Activated naive CD8-positive, alpha-beta T cell (primary cell): ENCODE measurements around the gene MIER1.
"Not testable (repeated sequence)": the region's sequence is repeated elsewhere in the genome, so short reads cannot be mapped to it uniquely, and the experiment has no call there.

Experiments used
- H3K27ac Mint-ChIP-seq: one replicate; pipeline ENCODE4 v1.8.0; 2021; ENCODE audit warnings: mixed read lengths
- H3K27me3 Mint-ChIP-seq: one replicate; pipeline ENCODE4 v1.8.0; 2021; ENCODE audit warnings: mixed read lengths
- H3K36me3 Mint-ChIP-seq: one replicate; pipeline ENCODE4 v1.8.0; 2021; ENCODE audit warnings: mixed read lengths
- H3K4me1 Mint-ChIP-seq: one replicate; pipeline ENCODE4 v1.8.0; 2021; ENCODE audit warnings: low read depth, mixed read lengths
- H3K4me3 Mint-ChIP-seq: one replicate; pipeline ENCODE4 v1.8.0; 2021; ENCODE audit warnings: mild to moderate bottlenecking, mixed read lengths
- H3K9me3 Mint-ChIP-seq: one replicate; pipeline ENCODE4 v1.8.0; 2021; ENCODE audit warnings: low read depth, mixed read lengths

Gene MIER1

GRCh38 chr1:66957938-66958337 is 33.1 kb downstream of the MIER1 start:
- Mint-ChIP-seq H3K27me3 (no peaks in the 10 kb centered on the region), H3K27ac (peak overlapping the region; percentile 80), H3K4me3 (no peak overlapping the region), H3K4me1 (peaks cover 63% of the 10 kb centered on the region), H3K9me3 (no peaks in the 10 kb centered on the region), H3K36me3 (peaks cover 14% of the 10 kb centered on the region)

GRCh38 chr1:66966188-66966873 is 41.5 kb downstream of the MIER1 start:
- not testable (repeated sequence) for H3K9me3 Mint-ChIP-seq, H3K27me3 Mint-ChIP-seq, H3K4me3 Mint-ChIP-seq
- Mint-ChIP-seq H3K36me3 (peaks cover 29% of the 10 kb centered on the region), H3K4me1 (peaks cover 23% of the 10 kb centered on the region), H3K27ac (peak overlapping the region; percentile 69)

DNA sequence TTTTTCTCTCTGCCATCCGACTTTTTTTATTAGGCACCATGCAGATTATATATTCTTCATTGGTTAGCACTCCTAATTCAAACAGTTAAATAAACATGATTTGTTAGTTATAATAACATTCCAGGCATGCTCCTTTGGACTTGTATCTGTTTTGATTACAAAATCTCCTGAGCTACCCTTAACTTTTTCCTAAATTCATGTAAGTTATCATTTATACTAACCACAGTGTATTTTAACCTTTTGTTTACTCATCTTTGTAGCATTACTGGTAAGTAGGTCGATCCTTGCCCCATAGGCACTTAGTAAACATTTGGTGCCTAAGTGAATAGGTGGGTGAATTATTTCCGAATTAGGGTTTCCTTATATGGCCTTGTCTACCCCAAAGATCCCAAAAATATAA is 43.8 kb downstream of the MIER1 start:
- H3K27ac Mint-ChIP-seq, result peak overlapping the region; percentile 61
- H3K36me3 Mint-ChIP-seq, result peaks cover 29% of the 10 kb centered on the region
- H3K27me3 Mint-ChIP-seq, result no peaks in the 10 kb centered on the region
- H3K4me3 Mint-ChIP-seq, result no peak overlapping the region
- peaks cover 20% of the 10 kb centered on the region for H3K4me1 Mint-ChIP-seq
- no peaks in the 10 kb centered on the region for H3K9me3 Mint-ChIP-seq

GRCh38 chr1:66978201-66978600 is 53.4 kb downstream of the MIER1 start:
- peaks cover 25% of the 10 kb centered on the region for H3K4me1 Mint-ChIP-seq
- H3K4me3 Mint-ChIP-seq, result no peak overlapping the region
- H3K9me3 Mint-ChIP-seq, result no peaks in the 10 kb centered on the region
- H3K36me3 Mint-ChIP-seq, result peaks cover 6% of the 10 kb centered on the region
- H3K27me3 Mint-ChIP-seq, result no peaks in the 10 kb centered on the region
- no peak overlapping the region for H3K27ac Mint-ChIP-seq

GRCh38 chr1:66979621-66980020 is 54.8 kb downstream of the MIER1 start:
- not testable (repeated sequence) for H3K4me3 Mint-ChIP-seq, H3K27ac Mint-ChIP-seq, H3K9me3 Mint-ChIP-seq, H3K27me3 Mint-ChIP-seq
- Mint-ChIP-seq H3K36me3 (peaks cover 10% of the 10 kb centered on the region), H3K4me1 (peaks cover 29% of the 10 kb centered on the region)

DNA sequence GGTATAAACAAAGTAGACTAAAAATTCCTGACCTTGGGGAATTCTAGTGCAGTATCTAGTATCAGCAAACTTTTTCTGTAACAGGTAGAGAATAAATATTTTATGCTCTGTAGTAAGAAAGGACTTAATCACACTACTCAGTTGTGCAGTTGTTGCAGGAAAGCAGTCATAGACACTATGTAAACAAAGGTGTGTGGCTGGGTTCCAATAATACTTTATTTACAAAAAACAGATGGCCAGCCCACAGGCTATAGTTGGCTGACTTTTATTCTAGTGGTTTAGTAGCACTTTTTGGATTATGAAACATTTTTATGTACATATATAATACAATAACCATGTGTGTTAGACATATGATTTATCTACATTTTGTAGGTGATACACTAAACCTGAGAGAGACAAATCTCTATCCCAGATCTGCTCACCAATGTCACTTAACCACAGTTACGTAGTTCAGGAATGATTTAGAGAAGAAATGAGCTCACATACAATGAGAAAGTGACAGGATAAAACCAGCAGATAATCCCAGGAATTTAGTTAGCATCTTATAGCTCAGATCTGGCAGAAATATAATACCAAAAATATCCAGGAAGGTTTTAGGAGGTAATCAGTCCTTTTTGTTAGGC is 56.1 kb downstream of the MIER1 start:
- Mint-ChIP-seq H3K36me3 (peaks cover 10% of the 10 kb centered on the region), H3K9me3 (no peaks in the 10 kb centered on the region), H3K4me1 (peaks cover 34% of the 10 kb centered on the region), H3K27me3 (no peaks in the 10 kb centered on the region), H3K27ac (peak overlapping the region; percentile 68), H3K4me3 (peak overlapping the region; percentile 75)

- Mint-ChIP-seq H3K27me3 (no peaks in the 10 kb centered on the region), H3K36me3 (peaks cover 10% of the 10 kb centered on the region), H3K27ac (peak overlapping the region; percentile 68), H3K4me3 (peak overlapping the region; percentile 75), H3K4me1 (peaks cover 34% of the 10 kb centered on the region), H3K9me3 (no peaks in the 10 kb centered on the region)
Measured at GRCh38 chr1:66981679-66982078, 56.9 kb downstream of the MIER1 start.

- H3K4me1 Mint-ChIP-seq, result peaks cover 34% of the 10 kb centered on the region
- peaks cover 10% of the 10 kb centered on the region for H3K36me3 Mint-ChIP-seq
- no peak overlapping the region for H3K4me3 Mint-ChIP-seq
- no peaks in the 10 kb centered on the region for H3K9me3 Mint-ChIP-seq
- no peaks in the 10 kb centered on the region for H3K27me3 Mint-ChIP-seq
- peak overlapping the region; percentile 16 for H3K27ac Mint-ChIP-seq
Measured at GRCh38 chr1:66982561-66983260, 57.9 kb downstream of the MIER1 start.

DNA sequence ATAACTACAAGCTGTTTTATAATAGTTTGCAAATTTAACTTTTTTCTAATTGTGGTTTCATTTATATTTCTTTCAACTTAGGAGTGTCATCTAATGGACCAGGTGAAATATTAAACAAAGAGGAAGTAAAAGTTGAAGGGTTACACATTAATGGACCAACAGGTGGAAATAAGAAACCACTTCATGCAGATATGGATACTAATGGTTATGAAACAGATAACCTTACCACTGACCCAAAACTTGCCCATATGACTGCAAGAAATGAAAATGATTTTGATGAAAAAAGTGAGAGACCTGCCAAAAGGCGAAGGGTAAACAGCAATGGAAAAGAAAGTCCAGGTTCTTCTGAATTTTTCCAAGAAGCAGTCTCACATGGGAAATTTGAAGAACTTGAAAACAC is 59.7 kb downstream of the MIER1 start:
- Mint-ChIP-seq H3K4me1 (peaks cover 31% of the 10 kb centered on the region), H3K4me3 (no peak overlapping the region), H3K27me3 (no peaks in the 10 kb centered on the region), H3K9me3 (no peaks in the 10 kb centered on the region), H3K27ac (peak overlapping the region; percentile 50), H3K36me3 (peaks cover 10% of the 10 kb centered on the region)

GRCh38 chr1:66985835-66986234 is 61.0 kb downstream of the MIER1 start:
- no peak overlapping the region for H3K4me3 Mint-ChIP-seq
- no peaks in the 10 kb centered on the region for H3K27me3 Mint-ChIP-seq
- no peak overlapping the region for H3K27ac Mint-ChIP-seq
- peaks cover 27% of the 10 kb centered on the region for H3K4me1 Mint-ChIP-seq
- H3K9me3 Mint-ChIP-seq, result no peaks in the 10 kb centered on the region
- peaks cover 10% of the 10 kb centered on the region for H3K36me3 Mint-ChIP-seq

DNA sequence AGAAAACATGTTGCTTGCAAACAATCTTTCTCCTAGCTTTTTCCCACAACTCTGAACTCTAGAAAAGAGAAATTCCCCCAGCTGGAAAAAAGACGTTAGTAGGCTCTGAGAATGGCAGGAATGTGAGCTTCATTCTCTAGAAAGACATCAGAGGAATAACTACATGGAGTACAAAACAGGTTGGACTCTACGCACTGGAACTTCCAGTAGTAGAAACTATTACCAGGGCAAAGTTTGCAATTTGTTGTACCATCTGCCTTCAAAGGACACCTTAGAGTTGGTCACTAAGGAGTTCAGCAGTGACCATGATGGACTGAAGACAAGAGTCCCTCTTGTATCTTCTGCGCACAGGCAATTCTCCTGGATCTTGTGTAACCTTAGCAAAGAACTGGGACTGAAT is 68.3 kb downstream of the MIER1 start:
- Mint-ChIP-seq H3K4me1 (peaks cover 10% of the 10 kb centered on the region), H3K4me3 (no peak overlapping the region), H3K27me3 (no peaks in the 10 kb centered on the region), H3K27ac (no peak overlapping the region), H3K9me3 (no peaks in the 10 kb centered on the region), H3K36me3 (peaks cover 2% of the 10 kb centered on the region)

GRCh38 chr1:66996018-66996682 is 71.4 kb downstream of the MIER1 start:
- H3K27ac Mint-ChIP-seq, result peak overlapping the region; percentile 35

GRCh38 chr1:66998972-66999371 is 74.2 kb downstream of the MIER1 start:
- Mint-ChIP-seq H3K36me3 (peaks cover 10% of the 10 kb centered on the region), H3K4me3 (no peak overlapping the region), H3K4me1 (peaks cover 34% of the 10 kb centered on the region), H3K27me3 (no peaks in the 10 kb centered on the region), H3K9me3 (no peaks in the 10 kb centered on the region), H3K27ac (peak overlapping the region; percentile 13)

More at GRCh38 chr1:66996018-66996682, 71.4 kb downstream of the MIER1 start:
- Mint-ChIP-seq H3K4me3 (no peak overlapping the region), H3K9me3 (no peaks in the 10 kb centered on the region), H3K27me3 (no peaks in the 10 kb centered on the region), H3K36me3 (peaks cover 2% of the 10 kb centered on the region), H3K4me1 (peaks cover 22% of the 10 kb centered on the region)

DNA sequence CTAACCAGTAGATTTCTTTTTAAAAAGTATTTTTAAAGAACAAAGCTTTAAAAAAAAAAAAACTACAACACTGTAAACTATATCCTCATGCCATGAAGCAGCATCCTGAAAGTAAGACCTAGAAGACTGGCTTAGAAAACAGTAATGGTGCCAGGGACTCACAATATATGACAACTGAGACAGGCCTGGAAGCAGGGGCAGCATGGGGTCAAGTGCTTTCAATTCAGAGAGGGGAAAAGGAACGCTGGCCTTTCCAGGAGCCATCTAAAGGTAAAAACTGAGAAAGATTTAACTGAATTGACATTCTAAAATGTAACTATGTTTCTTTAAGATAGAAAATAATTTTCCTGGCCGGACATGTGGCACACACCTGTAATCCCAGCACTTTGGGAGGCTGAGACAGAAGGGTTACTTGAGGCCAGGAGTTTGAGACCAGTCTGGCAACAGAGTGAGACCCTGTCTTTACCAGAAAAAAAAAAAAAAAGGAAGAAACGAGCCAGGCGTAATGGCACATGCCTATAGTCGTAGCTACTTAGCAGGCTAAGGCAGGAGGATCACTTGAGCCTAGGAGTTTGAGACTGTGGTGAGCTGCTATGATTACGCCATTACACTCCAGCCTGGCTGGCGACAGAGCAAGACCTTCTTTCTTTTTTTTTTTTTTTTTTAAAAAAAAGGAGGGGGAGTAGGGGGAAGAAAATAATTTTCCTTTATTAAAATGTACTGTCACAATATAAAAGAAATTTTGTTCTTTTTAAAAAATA is 75.0 kb downstream of the MIER1 start:
- Mint-ChIP-seq H3K9me3 (no peaks in the 10 kb centered on the region), H3K36me3 (peaks cover 10% of the 10 kb centered on the region), H3K4me1 (peaks cover 34% of the 10 kb centered on the region), H3K27me3 (no peaks in the 10 kb centered on the region), H3K4me3 (no peak overlapping the region), H3K27ac (peak overlapping the region; percentile 52)
